NCI-H510A treated with DMSO at 0.1 percent for 48 hours (cell line): ENCODE measurements around the gene ANTXR1.
A peak's percentile ranks its signal among the peaks of the same experiment; 100 is the strongest.

Experiments
- DNase-seq: peaks from one replicate; lab custom pipeline; 2025; lab: John Stamatoyannopoulos, UW

Gene ANTXR1

GRCh38 chr2:69181806-69182427, 168.9 kb downstream of the ANTXR1 start:
- DNase-seq, result no peak

GRCh38 chr2:69183659-69184058, 170.7 kb downstream of the ANTXR1 start:
- DNase-seq, result no peak

DNA sequence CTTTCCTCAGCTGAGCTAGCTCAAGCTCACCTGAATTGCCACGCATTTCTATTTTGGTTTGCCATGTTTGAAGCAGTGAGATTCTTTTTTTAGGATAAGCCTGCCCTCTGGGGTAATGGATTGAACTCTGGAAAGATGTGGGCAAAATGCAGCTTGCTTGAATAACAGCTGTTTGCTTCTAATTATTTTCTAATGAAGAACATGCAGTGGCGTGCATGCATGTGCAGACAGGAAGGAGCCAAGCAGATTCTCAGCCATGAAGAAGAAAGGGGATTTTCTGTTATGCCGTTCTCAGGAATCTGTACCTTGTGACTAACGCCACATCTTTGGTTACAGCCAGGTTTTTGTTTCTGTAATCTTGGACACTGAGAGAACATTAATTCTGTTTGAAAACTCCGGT, 171.2 kb downstream of the ANTXR1 start:
- no peak for DNase-seq

GRCh38 chr2:69185807-69186206, 172.8 kb downstream of the ANTXR1 start:
- no peak for DNase-seq

GRCh38 chr2:69186614-69187013, 173.6 kb downstream of the ANTXR1 start:
- DNase-seq, result no peak

GRCh38 chr2:69188182-69188900, 175.4 kb downstream of the ANTXR1 start:
- DNase-seq, result no peak

GRCh38 chr2:69190743-69191404, 177.9 kb downstream of the ANTXR1 start:
- DNase-seq, result no peak

GRCh38 chr2:69191634-69192033, 178.7 kb downstream of the ANTXR1 start:
- no peak for DNase-seq

- DNase-seq, result no peak
Measured at GRCh38 chr2:69192176-69192945, 179.4 kb downstream of the ANTXR1 start.

DNA sequence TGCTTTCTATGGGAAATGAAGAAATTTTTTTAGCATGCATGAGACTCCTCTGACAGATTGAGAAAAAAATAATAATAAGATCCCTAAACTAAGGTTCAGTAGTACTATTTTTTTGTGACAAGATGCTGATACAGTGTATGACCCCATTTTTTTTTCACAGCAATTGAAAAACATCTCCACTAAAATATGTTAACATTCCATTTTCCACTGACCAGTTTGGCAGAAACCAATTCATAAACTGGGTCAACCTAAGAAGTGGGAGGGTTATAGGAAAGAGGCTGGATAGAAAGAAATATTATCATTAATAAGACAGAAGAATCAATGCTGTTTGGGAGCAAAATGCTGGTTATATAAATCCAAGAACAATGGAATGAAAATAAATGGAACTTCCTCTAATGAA, 182.7 kb downstream of the ANTXR1 start:
- DNase-seq, result no peak

DNA sequence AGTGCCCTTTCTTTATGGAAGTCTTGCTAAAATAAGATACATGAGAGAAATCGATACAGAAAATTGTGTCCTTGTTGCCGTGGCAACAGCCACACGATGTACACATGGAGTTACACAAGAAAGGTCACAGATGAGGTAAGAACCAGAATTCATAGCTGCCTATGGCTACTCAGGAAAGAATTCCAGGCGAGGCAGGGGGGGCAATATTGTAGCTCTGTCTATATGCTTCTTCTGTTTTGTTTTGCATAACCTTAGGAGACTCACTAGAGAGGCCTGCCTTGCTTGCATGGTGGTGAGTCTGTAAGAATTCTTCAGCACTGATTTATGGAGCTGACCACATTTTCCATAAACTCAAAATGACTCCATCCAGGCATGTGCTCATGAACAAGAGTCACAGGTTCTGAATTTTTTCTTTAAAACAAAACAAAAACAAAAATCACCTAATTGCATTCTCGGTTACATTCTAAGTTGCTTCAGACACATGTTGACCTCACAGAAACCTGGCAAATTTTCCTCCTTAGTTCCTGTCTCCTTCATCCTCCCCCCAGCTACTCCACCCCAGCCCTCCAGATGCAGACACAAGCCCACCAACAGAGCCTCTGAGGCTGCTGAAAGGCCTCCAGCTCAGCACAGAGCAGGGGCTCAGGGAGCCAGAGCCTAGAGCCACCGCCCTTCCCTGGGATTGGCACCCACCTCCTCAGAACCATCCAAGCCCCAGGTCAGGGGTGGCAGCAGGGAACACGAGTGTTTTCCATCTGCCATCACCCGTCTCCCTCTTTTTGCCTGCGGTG, 183.5 kb downstream of the ANTXR1 start:
- no peak for DNase-seq

GRCh38 chr2:69200107-69200520, 187.1 kb downstream of the ANTXR1 start:
- DNase-seq, result no peak

DNA sequence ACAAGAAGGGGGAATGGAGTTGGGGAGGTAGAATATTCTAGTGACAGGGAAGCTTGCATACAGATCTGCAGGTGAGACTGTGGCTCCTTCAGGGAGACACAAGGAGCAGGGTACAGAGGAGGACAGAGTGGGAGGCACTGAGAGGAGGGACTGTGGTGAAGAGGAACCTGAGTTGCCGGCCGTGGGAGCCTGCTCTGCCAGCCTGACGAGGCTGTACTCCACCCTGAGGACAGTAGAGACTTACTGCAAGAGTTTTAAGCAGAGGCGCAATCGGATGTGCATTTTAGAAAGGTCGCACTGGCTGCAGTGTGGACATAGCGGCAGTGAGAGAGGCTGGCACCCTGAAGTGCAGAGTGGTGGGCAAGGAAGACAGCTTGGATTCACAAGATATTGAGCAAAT, 188.3 kb downstream of the ANTXR1 start:
- no peak for DNase-seq

DNA sequence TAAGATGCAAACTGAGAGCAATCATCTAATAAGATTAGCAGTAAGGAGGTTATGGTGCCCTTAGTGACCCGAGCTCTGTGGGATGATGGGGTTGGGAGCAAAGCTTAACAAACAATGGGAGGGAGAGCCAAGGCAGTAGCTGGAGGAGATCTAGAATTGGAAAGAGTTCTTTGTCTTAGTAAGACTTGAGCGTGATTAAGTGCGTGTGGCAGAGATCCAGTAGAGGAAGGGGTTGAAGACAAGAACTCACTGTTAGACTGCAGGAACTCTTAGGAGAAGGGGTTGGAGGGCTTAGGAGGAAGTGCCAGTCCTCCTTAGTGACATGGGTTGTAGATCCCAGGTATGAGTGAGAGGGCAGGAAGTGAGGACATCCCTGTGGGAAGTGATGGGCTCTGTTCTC, 189.3 kb downstream of the ANTXR1 start:
- DNase-seq, result no peak

GRCh38 chr2:69203166-69203985, 190.4 kb downstream of the ANTXR1 start:
- DNase-seq, result peak; percentile 56

DNA sequence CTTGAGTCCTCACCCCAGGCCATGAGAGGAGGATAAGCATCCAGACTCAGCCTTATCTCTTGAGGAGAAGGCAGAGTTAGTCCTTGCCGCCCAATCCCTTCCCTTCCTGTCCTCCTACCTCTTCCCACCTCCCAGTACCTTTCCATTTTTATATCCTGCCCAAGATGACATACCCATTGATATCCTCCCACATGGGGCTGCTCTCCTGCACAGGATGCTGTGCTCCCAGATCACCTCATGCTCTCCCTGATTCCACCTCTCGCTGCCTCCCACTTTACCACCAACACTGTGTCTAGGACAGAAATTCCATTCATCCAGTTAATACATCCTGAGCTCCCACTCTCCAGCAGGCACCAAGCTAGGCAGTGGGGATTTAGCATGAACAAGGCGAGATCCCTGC, 191.7 kb downstream of the ANTXR1 start:
- DNase-seq, result no peak

GRCh38 chr2:69205076-69205475, 192.1 kb downstream of the ANTXR1 start:
- no peak for DNase-seq

DNA sequence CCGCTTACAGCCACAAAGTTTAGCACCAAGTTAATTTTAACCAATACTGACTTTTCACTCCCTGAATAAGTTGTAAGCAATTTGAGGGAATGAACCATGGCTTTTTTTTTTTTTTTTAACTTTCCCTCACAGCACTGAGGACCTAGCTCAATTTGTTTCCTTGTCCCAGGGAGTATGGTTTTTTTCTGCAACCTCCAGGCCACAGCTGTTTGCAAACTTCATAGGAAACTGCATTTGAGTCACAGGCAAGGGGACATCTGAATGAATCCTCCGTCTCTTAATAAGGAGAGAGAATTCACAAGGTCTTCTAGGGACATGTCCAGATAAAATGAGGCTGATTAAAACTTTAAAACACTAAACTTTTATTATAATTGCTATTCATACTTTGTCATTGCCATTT, 192.5 kb downstream of the ANTXR1 start:
- DNase-seq, result no peak

GRCh38 chr2:69208023-69208595, 195.1 kb downstream of the ANTXR1 start:
- no peak for DNase-seq

GRCh38 chr2:69209482-69209881, 196.5 kb downstream of the ANTXR1 start:
- DNase-seq, result no peak

DNA sequence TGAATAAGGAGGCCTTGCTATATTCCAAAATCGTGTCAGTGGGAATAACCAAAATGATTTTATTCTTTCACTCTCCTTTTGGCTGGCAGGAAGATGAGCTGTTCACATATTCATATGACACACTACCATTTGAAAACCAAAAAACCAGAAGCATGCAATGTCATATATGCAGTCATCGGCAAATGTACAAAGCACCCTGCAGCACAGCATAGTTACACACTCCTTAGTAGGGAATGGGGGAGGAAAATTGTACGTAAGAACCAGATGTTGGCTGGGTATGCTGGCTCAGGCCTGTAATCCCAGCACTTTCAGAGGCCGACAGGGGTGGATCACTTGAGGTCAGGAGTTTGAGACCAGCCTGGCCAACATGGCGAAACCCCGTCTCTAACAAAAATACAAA, 197.4 kb downstream of the ANTXR1 start:
- DNase-seq, result no peak
